ENCODE results near the gene SSR2.

Gene SSR2

DNA sequence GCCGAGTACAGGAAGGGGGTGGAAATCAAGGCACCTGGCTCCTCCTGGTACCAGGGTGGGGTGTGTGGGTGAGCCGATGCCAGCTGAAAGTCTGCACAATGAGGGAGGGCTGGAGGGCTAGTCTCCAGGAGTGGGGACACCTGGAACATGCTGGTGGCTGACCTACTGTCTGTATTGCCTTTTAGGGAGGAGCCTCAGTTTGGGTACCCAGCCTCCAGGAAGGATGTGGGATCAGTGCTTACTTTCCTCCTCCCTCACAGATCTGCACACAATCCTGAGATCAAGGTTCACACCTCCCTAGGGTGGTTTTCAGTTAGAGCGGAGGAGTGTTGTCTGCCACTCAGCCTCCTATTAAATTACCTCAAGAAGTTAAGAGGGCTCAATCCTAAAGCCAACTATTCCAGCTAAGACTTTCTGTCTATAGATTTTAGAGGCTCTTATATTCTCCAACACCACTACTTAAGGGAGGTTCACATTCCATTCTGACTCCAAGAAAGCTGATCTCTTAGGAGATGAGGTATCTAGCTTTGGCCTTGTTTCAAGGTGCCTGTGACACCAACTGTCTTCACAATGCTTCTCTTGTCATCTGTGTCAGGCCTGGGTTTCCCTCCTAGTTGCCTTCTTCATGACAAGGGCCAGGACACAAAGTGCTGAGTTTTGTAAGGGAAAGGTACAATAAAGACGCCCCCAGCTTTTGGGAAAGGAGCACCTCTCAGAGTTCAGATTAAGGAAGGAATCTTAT lies 15.7 kb downstream of the SSR2 start:
- Histone ChIP-seq H3K9me3 (ENCODE audit: insufficient read depth, low read depth, low read length) (no peaks in the 10 kb centered on the region), H3K9ac (ENCODE audit: low read depth, low read length) (no peak overlapping the region), H3K36me3 (ENCODE audit: insufficient read depth, low read depth, low read length) (peaks cover 16% of the 10 kb centered on the region), H3K4me3 (ENCODE audit: low read length) (no peak overlapping the region), H3K27ac (ENCODE audit: low read length) (no peak overlapping the region), H3K27me3 (ENCODE audit: insufficient read depth, low read length) (no peaks in the 10 kb centered on the region), H3K4me1 (ENCODE audit: insufficient read depth, low read length) (no peaks in the 10 kb centered on the region)

DNA sequence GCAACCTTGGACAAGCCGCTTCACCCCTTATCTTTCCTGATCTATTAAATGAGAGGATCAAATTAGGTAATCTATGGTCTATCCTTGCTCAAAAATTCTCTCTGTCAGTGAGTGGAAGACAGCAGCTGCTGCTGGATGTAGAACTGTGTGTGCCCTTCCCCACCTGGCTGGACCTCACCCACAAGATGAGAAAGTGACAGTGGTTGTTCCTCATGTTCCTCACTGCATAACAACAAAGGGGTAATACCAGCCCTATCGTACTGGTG lies 16.9 kb downstream of the SSR2 start:
- Histone ChIP-seq H3K9me3 (ENCODE audit: insufficient read depth, low read depth, low read length) (no peaks in the 10 kb centered on the region), H3K4me3 (ENCODE audit: low read length) (no peak overlapping the region), H3K27ac (ENCODE audit: low read length) (no peak overlapping the region), H3K36me3 (ENCODE audit: insufficient read depth, low read depth, low read length) (peaks cover 7% of the 10 kb centered on the region), H3K9ac (ENCODE audit: low read depth, low read length) (no peak overlapping the region), H3K4me1 (ENCODE audit: insufficient read depth, low read length) (no peaks in the 10 kb centered on the region), H3K27me3 (ENCODE audit: insufficient read depth, low read length) (no peaks in the 10 kb centered on the region)

DNA sequence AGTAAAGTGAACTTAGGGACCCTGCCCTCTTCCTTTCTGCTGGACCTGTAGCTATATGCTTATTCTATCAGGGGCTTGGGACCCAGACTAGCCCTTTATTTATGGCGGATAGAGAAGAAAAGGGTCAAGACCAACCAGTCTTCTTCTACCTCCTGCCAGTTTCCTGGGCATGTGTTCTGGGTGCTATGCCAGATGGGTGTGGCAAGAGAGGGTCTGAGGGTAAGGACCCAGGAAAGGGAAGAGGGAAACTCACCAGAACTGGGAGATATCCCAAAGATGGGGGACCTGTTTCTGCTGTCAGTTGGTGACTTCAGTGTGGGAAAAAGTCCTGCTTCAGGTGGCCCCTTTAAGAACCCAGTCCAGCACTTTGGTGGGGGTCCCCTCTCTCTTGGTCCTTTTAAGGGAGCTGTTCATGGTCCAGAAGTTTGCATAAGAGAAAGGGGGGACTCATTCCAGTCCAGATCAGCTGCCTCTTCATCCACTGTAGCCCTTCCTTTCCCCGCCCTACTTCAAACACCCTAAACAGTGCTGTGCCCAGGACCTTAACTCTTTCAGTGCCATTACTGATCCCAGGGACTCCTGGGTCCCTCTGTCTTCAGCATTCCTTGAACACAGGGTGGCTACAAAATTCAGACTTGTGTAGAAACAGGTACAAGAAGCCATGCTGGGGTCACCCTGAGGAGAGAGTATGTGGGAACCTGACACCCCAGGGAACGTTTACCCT lies 18.4 kb downstream of the SSR2 start:
- no peak overlapping the region for H3K27ac ChIP-seq (ENCODE audit: low read length)
- H3K36me3 ChIP-seq (ENCODE audit: insufficient read depth, low read depth, low read length), result no peaks in the 10 kb centered on the region
- no peaks in the 10 kb centered on the region for H3K4me1 ChIP-seq (ENCODE audit: insufficient read depth, low read length)
- H3K4me3 ChIP-seq (ENCODE audit: low read length), result no peak overlapping the region
- H3K27me3 ChIP-seq (ENCODE audit: insufficient read depth, low read length), result no peaks in the 10 kb centered on the region
- H3K9ac ChIP-seq (ENCODE audit: low read depth, low read length), result no peak overlapping the region
- no peaks in the 10 kb centered on the region for H3K9me3 ChIP-seq (ENCODE audit: insufficient read depth, low read depth, low read length)

DNA sequence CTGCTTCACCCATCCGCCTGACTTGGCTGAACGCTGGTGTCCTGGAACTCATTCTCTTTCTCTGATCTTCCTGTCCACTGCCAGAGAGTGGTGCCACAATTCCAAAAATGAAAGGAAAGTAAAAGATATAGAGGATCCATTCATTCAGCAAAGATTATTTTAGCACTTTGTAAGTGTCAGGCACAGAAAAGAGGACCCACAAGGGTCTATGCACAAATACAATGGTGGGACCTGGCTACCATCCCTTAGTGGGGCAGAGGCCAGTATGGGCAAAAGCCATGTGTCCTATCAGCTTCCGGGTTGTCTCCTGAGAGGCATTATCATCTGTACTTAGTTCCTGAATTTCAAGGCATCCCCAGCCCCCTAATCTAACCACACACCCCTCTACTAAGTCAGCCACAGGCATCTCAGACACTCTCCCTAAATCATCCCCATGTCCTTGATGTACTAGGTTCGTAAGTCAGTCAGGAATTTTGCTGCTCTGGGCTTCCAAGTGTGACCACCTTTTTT lies 19.0 kb downstream of the SSR2 start:
- H3K9ac ChIP-seq (ENCODE audit: low read depth, low read length), result no peak overlapping the region

DNA sequence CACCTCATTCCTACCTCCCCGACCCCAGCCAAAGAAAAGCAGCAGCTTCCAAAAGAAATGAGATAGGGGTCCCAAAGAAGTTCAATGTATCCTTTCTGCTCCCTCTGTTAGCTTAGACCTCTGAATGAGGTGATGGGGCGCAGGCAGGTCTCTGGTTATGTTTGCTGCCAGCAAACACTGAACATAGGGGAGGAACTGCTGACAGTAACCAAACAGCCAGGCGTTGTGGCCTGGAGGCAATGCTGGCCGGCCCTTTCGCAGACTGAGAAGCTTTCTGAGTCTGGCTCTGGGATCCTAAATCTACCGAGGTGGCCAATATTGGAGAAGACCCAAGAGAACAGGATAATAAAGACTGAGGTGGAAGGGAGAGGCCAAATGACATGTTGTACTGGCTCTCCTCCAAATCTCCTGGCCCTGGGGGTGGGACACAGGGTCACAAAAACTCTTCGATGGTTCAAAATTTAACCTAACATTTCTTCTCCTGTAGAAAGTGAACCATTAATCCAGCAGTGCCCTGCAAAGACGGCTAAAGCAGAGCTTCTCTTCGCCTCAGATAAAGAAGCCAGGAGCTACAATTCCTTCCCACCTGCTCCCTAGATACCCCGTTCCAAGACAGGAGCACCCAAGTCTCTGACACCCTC lies 19.6 kb downstream of the SSR2 start:
- no peaks in the 10 kb centered on the region for H3K27me3 ChIP-seq (ENCODE audit: insufficient read depth, low read length)
- no peak overlapping the region for H3K4me3 ChIP-seq (ENCODE audit: low read length)
- no peaks in the 10 kb centered on the region for H3K4me1 ChIP-seq (ENCODE audit: insufficient read depth, low read length)
- no peaks in the 10 kb centered on the region for H3K9me3 ChIP-seq (ENCODE audit: insufficient read depth, low read depth, low read length)
- no peaks in the 10 kb centered on the region for H3K36me3 ChIP-seq (ENCODE audit: insufficient read depth, low read depth, low read length)
- H3K27ac ChIP-seq (ENCODE audit: low read length), result no peak overlapping the region
- H3K9ac ChIP-seq (ENCODE audit: low read depth, low read length), result no peak overlapping the region

More for the DNA sequence above, 19.0 kb downstream of the SSR2 start:
- Histone ChIP-seq H3K27ac (ENCODE audit: low read length) (no peak overlapping the region), H3K4me1 (ENCODE audit: insufficient read depth, low read length) (no peaks in the 10 kb centered on the region), H3K4me3 (ENCODE audit: low read length) (no peak overlapping the region), H3K9me3 (ENCODE audit: insufficient read depth, low read depth, low read length) (no peaks in the 10 kb centered on the region), H3K36me3 (ENCODE audit: insufficient read depth, low read depth, low read length) (no peaks in the 10 kb centered on the region), H3K27me3 (ENCODE audit: insufficient read depth, low read length) (no peaks in the 10 kb centered on the region)

DNA sequence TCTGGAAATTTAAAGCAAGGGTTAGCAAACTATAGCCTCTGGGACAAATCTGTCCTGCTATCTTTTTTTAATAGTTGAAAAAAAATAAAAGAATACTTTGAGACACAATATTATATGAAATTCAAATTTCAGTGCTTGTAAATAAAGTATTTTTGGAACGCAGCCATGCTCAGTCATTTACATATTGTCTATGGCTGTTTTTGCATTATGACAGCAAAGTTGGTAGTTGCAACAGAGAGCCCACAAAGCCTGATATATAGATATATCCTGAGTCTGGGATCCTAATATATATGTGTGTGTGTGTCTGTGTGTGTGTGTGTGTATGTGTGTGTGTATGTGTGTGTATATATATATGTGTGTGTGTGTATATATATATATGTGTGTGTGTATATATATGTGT lies 20.8 kb downstream of the SSR2 start:
- Histone ChIP-seq H3K4me3 (ENCODE audit: low read length) (no peak overlapping the region), H3K9me3 (ENCODE audit: insufficient read depth, low read depth, low read length) (no peaks in the 10 kb centered on the region), H3K27ac (ENCODE audit: low read length) (no peak overlapping the region), H3K9ac (ENCODE audit: low read depth, low read length) (no peak overlapping the region), H3K27me3 (ENCODE audit: insufficient read depth, low read length) (no peaks in the 10 kb centered on the region), H3K36me3 (ENCODE audit: insufficient read depth, low read depth, low read length) (no peaks in the 10 kb centered on the region), H3K4me1 (ENCODE audit: insufficient read depth, low read length) (no peaks in the 10 kb centered on the region)

DNA sequence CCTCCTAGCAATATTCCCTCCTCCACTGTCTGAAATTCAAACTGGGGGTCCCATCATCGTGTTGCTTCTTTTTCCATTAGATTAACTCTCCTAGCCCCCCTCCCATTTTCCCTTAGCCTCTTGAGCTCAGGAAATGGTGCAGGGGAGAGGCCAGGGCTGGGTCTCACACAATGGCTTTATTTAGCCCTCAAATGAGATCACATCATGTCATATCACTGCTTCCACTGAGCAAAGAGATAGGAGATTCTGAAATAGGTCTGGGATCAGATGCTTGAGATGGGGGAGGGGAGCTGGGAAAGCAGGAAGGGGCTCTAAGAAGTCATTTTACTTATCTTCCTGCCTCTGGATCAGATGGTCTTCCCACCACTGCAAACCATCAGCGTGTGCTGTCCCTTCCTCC lies 24.6 kb downstream of the SSR2 start:
- no peak overlapping the region for H3K9ac ChIP-seq (ENCODE audit: low read depth, low read length)
- no peak overlapping the region for H3K4me3 ChIP-seq (ENCODE audit: low read length)
- no peaks in the 10 kb centered on the region for H3K4me1 ChIP-seq (ENCODE audit: insufficient read depth, low read length)

DNA sequence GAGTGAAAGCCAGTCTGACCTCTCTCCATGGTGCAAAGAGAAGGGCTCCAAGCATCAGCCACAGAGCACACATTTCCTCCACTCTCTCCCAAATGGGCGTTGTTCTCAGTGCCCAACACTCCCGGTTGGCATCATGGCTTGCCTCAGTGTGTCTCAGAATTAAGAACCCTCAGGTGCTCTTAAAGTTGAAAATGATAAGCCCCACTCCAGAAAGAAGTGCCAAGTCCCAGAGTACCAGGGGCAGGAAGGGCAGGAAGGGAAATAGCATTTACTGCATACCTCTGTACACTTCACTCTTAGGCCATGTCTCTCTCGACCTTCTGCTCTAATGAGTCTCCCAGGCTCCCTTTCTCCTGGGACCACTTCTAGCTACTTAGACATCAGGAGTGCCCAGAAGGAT lies 27.2 kb downstream of the SSR2 start:
- Histone ChIP-seq H3K9ac (ENCODE audit: low read depth, low read length) (no peak overlapping the region), H3K4me1 (ENCODE audit: insufficient read depth, low read length) (no peaks in the 10 kb centered on the region), H3K27ac (ENCODE audit: low read length) (no peak overlapping the region), H3K27me3 (ENCODE audit: insufficient read depth, low read length) (no peaks in the 10 kb centered on the region), H3K36me3 (ENCODE audit: insufficient read depth, low read depth, low read length) (no peaks in the 10 kb centered on the region), H3K9me3 (ENCODE audit: insufficient read depth, low read depth, low read length) (no peaks in the 10 kb centered on the region), H3K4me3 (ENCODE audit: low read length) (no peak overlapping the region)

More for the DNA sequence above, 24.6 kb downstream of the SSR2 start:
- no peaks in the 10 kb centered on the region for H3K9me3 ChIP-seq (ENCODE audit: insufficient read depth, low read depth, low read length)
- no peaks in the 10 kb centered on the region for H3K27me3 ChIP-seq (ENCODE audit: insufficient read depth, low read length)
- H3K27ac ChIP-seq (ENCODE audit: low read length), result no peak overlapping the region
- no peaks in the 10 kb centered on the region for H3K36me3 ChIP-seq (ENCODE audit: insufficient read depth, low read depth, low read length)

DNA sequence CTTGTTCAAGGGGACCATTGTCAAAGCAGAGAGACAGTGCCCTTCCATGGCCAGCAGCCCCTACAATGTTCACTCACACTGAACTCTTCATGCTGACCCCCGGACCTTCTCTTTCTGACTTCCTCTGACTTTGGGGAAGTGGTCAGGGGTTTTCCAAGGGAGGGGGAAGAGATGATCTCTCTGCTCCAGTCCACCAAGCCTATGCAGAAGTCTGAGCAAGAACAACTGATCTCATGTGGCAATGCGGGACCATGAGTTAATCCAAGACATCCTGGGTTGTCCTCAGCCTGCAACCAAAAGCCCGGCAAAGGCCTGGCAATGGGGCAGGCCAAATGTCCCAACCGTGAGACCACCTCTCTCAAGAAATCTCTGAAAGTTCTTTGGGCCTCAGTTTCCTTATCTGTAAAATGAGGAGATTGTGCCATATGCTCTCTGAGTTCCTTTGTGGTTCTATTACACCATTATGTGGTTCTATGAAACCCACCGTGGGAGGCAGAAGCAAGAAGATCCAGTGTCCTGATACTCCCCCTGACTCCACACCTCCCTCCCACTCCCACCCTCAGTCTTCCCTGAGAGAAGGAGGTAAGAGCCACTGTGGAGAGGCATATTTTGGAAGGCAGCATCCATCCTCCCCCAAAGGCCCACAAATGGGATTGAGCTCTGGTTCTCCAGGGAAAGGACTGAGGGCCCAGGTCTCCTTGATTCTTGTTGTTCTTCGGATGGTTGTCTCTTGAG lies 30.6 kb downstream of the SSR2 start:
- Histone ChIP-seq H3K27ac (ENCODE audit: low read length) (no peak overlapping the region), H3K9me3 (ENCODE audit: insufficient read depth, low read depth, low read length) (no peaks in the 10 kb centered on the region), H3K36me3 (ENCODE audit: insufficient read depth, low read depth, low read length) (no peaks in the 10 kb centered on the region), H3K9ac (ENCODE audit: low read depth, low read length) (no peak overlapping the region), H3K4me3 (ENCODE audit: low read length) (no peak overlapping the region), H3K4me1 (ENCODE audit: insufficient read depth, low read length) (no peaks in the 10 kb centered on the region), H3K27me3 (ENCODE audit: insufficient read depth, low read length) (no peaks in the 10 kb centered on the region)

DNA sequence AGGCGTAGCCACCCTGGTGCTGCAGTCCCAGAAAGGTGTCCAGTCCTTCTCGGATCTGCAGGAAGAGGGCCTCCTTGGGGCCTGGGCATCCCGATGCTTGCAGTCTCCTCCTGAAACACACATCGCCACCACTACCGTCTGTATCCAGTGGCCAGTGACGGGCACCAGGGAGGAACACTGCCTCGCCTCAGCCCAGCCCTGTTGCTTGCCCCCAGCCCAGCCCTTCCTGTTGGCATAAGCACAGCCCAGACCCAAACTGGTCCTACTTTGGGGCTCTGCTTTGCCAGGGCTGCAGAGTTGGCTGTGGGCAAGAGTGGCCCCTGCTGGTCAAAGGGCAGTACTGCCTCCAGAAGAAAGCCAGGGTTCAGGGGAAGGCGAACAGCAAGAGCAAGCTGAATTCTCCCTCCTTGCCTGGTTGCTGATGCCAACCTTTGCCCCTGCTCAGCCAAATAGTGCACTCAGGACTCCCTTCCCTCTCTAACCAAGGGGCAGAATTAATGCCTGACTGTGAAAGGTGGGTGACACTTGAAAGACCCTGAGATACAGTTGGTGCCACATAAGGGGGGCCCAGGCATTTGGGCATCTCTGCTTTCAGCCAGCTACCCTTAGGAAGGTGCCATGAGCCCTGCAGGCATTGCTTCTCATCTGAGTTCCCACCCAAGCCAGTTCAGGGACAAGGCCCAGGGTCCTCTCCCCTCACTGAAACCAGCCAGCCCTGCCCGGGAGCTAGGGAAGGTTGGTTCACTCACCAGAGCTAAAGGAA lies 31.3 kb downstream of the SSR2 start:
- no peak overlapping the region for H3K27ac ChIP-seq (ENCODE audit: low read length)
- H3K9ac ChIP-seq (ENCODE audit: low read depth, low read length), result no peak overlapping the region
- 0 out of 2 replicates have a peak, but pooled peaks cover 2% of the 10 kb centered on the region for H3K4me1 ChIP-seq (ENCODE audit: insufficient read depth, low read length)
- no peaks in the 10 kb centered on the region for H3K36me3 ChIP-seq (ENCODE audit: insufficient read depth, low read depth, low read length)
- H3K4me3 ChIP-seq (ENCODE audit: low read length), result no peak overlapping the region
- H3K27me3 ChIP-seq (ENCODE audit: insufficient read depth, low read length), result no peaks in the 10 kb centered on the region
- no peaks in the 10 kb centered on the region for H3K9me3 ChIP-seq (ENCODE audit: insufficient read depth, low read depth, low read length)

Data from iPS-20b (cell line).